ENCODE measurements around the gene PNPLA7. TPM values are rescaled to one million over a fixed set of nuclear protein-coding genes. Genes with fewer than 3 reads are reported as not detected.

Gene PNPLA7
- total and polyA plus RNA-seq, 2 of the 4 experiments (the other 2 are of a cell fraction) = under 0.01 to 0.89 TPM

DNA sequence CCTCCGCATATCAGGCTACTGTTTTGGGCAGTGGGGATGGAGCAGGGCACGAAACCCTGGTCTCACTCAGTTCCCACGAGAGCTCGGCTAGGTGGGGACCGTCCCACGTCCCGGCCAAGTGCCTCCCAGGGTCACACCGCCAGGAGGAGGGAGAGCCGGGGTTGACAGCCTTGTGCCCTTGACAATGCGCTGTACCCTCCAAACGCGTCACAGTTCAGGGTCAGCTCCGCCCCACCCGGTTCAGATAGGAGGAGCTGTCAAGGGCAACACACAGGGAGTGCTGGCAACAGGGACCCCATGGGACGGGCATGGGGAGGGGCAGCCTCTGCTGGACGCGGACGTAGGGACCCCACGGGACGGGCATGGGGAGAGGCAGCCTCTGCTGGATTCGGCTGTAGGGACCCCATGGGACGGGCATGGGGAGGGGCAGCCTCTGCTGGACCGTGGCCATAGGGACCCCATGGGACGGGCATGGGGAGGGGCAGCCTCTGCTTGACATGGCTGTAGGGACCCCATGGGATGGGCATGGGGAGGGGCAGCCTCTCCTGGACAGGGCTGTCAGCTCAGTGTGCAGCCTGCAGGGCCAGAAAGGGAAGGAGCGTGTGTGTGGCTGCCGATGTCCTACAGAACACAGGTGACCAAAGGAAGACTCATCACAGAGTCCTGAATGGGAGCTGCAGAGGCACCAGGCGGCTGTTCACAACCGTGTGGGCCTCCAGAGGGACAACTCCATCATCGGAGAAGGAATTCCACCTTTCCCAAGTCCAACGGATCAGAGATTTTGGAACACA lies 29.4 kb downstream of the PNPLA7 start:
- no peak overlapping the region for H4K5ac ChIP-seq (ENCODE audit: low read depth, low read length)
- H2AFZ ChIP-seq (replicated peaks; ENCODE audit: low read length, poor library complexity) = no peak overlapping the region
- TF ChIP-seq SMC3 (IDR thresholded peaks at IDR 0.05; ENCODE audit: low read depth, low read length) (no peak), CTCF (conservative IDR thresholded peaks at IDR 0.05; ENCODE audit: low read depth, low read length) (no peak), RFX5 (IDR thresholded peaks at IDR 0.05; ENCODE audit: low read depth, low read length) (no peak), MAZ (IDR thresholded peaks at IDR 0.05; ENCODE audit: borderline replicate concordance, low read depth, low read length) (no peak), FOS (IDR thresholded peaks at IDR 0.05; ENCODE audit: low read depth, low read length) (no peak), BHLHE40 (IDR thresholded peaks at IDR 0.05; ENCODE audit: low read depth, low read length) (no peak), MXI1 (IDR thresholded peaks at IDR 0.05; ENCODE audit: borderline replicate concordance, low read depth, low read length) (no peak), MAFK (IDR thresholded peaks at IDR 0.05; ENCODE audit: low read depth, low read length) (no peak), CHD1 (IDR thresholded peaks at IDR 0.05; ENCODE audit: low read depth, low read length) (no peak), RAD21 (IDR thresholded peaks at IDR 0.05; ENCODE audit: low read length) (no peak), POLR2A (IDR thresholded peaks at IDR 0.05; ENCODE audit: low read depth, low read length) (no peak)
- TF ChIP-seq, protein P1, sequence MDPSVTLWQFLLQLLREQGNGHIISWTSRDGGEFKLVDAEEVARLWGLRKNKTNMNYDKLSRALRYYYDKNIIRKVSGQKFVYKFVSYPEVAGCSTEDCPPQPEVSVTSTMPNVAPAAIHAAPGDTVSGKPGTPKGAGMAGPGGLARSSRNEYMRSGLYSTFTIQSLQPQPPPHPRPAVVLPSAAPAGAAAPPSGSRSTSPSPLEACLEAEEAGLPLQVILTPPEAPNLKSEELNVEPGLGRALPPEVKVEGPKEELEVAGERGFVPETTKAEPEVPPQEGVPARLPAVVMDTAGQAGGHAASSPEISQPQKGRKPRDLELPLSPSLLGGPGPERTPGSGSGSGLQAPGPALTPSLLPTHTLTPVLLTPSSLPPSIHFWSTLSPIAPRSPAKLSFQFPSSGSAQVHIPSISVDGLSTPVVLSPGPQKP (IDR thresholded peaks at IDR 0.05; ENCODE audit: borderline replicate concordance, low read depth, low read length) = no peak
- no peak overlapping the region for H3K4ac ChIP-seq (ENCODE audit: low read depth, low read length)
- no peak overlapping the region for H2BK120ac ChIP-seq (ENCODE audit: low read depth, low read length)
- dilution Hi-C loops (cut with HindIII; ENCODE audit: low sequenced_read_pairs, unreplicated experiment) = no loop called here
- no peak overlapping the region for H3K4me3 ChIP-seq (ENCODE audit: insufficient read depth, low read depth, low read length)
- no peak overlapping the region for H2BK15ac ChIP-seq (ENCODE audit: low read depth, low read length)
- H2BK5ac ChIP-seq (ENCODE audit: low read depth, low read length, poor library complexity, severe bottlenecking) = no peak overlapping the region
- no peaks in the 10 kb centered on the region for H4K20me1 ChIP-seq (ENCODE audit: insufficient read depth, low read length)
- no peak overlapping the region for H3K56ac ChIP-seq (ENCODE audit: extremely low read depth, insufficient read depth, low read length)
- H3K18ac ChIP-seq (ENCODE audit: low read depth, low read length) = no peak overlapping the region
- DNase-seq (no peak), ATAC-seq (ENCODE audit: low read depth) (no peak)
- no peak overlapping the region for H3K14ac ChIP-seq (replicated peaks; ENCODE audit: low read depth, low read length)
- H3K27me3 ChIP-seq (ENCODE audit: control insufficient read depth, insufficient read depth, low read length) = no peaks in the 10 kb centered on the region
- H2AK5ac ChIP-seq (ENCODE audit: low read depth, low read length) = no peak overlapping the region
- in situ Hi-C loops (cut with MboI; ENCODE audit: low sequenced_read_pairs) = no loop called here
- no TSS peak for BruUV-seq (replicated peaks)
- no peaks in the 10 kb centered on the region for H3K4me1 ChIP-seq (ENCODE audit: control insufficient read depth, insufficient read depth, low read length)
- no peak overlapping the region for H2AK9ac ChIP-seq (replicated peaks; ENCODE audit: low read depth, low read length, poor library complexity)
- H3K36me3 ChIP-seq (ENCODE audit: control insufficient read depth, insufficient read depth, low read length) = no peaks in the 10 kb centered on the region
- 71% methylated on average over 11 of the region's 30 CpGs; no CpG with 5 or more reads in 1 of the 2 experiments for WGBS, 2 experiments (ENCODE audit: extremely low coverage in 2 of 2, insufficient read length in 1 of 2)
- H3K9ac ChIP-seq (ENCODE audit: low read depth, low read length) = no peak overlapping the region
- CTCF ChIA-PET = no interaction called here
- no peak overlapping the region for H4K8ac ChIP-seq (ENCODE audit: low read depth in 2 of 2, low read length in 2 of 2)
- H3K9me1 ChIP-seq (ENCODE audit: insufficient read depth, low read length) = no peaks in the 10 kb centered on the region
- H3K23ac ChIP-seq (ENCODE audit: low read depth, low read length) = no peak overlapping the region
- no peak overlapping the region for H4K91ac ChIP-seq (ENCODE audit: insufficient read depth, low read depth, low read length)
- no peaks in the 10 kb centered on the region for H3K79me1 ChIP-seq (ENCODE audit: low read depth in 1 of 2, low read length in 2 of 2)
- POLR2A ChIA-PET (ENCODE audit: unreplicated experiment) = no interaction called here
- intact Hi-C loops (cut with micrococcal nuclease) = no loop called here
- H3K4me2 ChIP-seq (ENCODE audit: low read depth, low read length) = no peak overlapping the region
- H2BK20ac ChIP-seq (ENCODE audit: low read depth, low read length) = no peak overlapping the region
- no peaks in the 10 kb centered on the region for H3K9me3 ChIP-seq (ENCODE audit: control insufficient read depth, insufficient read depth, low read length)
- no peak overlapping the region for H3K27ac ChIP-seq (ENCODE audit: insufficient read depth, low read length)

Data from IMR-90 (cell line).